GM13976 (cell line): Measurements from ENCODE around the gene KCNIP3.

Experiments
- DNase-seq: peaks from one replicate; pipeline ENCODE4 v3.0.0; 2012; ENCODE audit warnings: low spot score
- CTCF ChIP-seq: IDR thresholded peaks from 2 replicates; pipeline ENCODE4 v1.5.1; 2012; ENCODE audit warnings: borderline replicate concordance, mild to moderate bottlenecking; ENCODE audit not compliant: insufficient read depth; ENCODE audit errors: extremely low read depth, missing control alignments, control extremely low read depth
- in situ Hi-C: fragments of 300-500 bp; cut with MboI; formaldehyde crosslinking; loops from one replicate; pipeline ENCODE4 v1.12.0; 2022; ENCODE audit warnings: low sequenced_read_pairs, mixed read lengths, inconsistent platforms; ENCODE audit not compliant: unreplicated experiment

KCNIP3 gene

GRCh38 chr2:95278637-95279225 lies 18.4 kb upstream of the KCNIP3 start:
- in situ Hi-C loops: no loop called here
- TF ChIP-seq CTCF: no peak
- DNase-seq: no peak

GRCh38 chr2:95279435-95280035 lies 17.6 kb upstream of the KCNIP3 start:
- DNase-seq: no peak
- in situ Hi-C loops: no loop called here
- TF ChIP-seq CTCF: no peak

- DNase-seq: no peak
- in situ Hi-C loops: no loop called here
- TF ChIP-seq CTCF: no peak
These were observed 16.1 kb upstream of the KCNIP3 start for GRCh38 chr2:95281071-95281470.

- in situ Hi-C loops: no loop called here
- DNase-seq: no peak
- no peak for TF ChIP-seq CTCF
These were observed 15.4 kb upstream of the KCNIP3 start for GRCh38 chr2:95281786-95282185.

GRCh38 chr2:95282458-95282857 lies 14.7 kb upstream of the KCNIP3 start:
- DNase-seq: no peak
- TF ChIP-seq CTCF: no peak
- in situ Hi-C loops: no loop called here

GRCh38 chr2:95283562-95283961 lies 13.6 kb upstream of the KCNIP3 start:
- in situ Hi-C loops: no loop called here

More at GRCh38 chr2:95283562-95283961, 13.6 kb upstream of the KCNIP3 start:
- TF ChIP-seq CTCF: no peak
- DNase-seq: no peak
